Inferior parietal cortex (tissue), 1 donor: ENCODE data around the gene KHDRBS2.
A peak's percentile ranks its signal among the peaks of the same experiment; 100 is the strongest.
"Not testable (repeated sequence)": the region's sequence is repeated elsewhere in the genome, so short reads cannot be mapped to it uniquely, and the experiment has no call there.

ENCODE experiments used
- DNase-seq: peaks from one replicate; pipeline ENCODE4 v3.0.0-alpha.2; 2016; ENCODE audit errors: extremely low spot score

The KHDRBS2 gene

DNA sequence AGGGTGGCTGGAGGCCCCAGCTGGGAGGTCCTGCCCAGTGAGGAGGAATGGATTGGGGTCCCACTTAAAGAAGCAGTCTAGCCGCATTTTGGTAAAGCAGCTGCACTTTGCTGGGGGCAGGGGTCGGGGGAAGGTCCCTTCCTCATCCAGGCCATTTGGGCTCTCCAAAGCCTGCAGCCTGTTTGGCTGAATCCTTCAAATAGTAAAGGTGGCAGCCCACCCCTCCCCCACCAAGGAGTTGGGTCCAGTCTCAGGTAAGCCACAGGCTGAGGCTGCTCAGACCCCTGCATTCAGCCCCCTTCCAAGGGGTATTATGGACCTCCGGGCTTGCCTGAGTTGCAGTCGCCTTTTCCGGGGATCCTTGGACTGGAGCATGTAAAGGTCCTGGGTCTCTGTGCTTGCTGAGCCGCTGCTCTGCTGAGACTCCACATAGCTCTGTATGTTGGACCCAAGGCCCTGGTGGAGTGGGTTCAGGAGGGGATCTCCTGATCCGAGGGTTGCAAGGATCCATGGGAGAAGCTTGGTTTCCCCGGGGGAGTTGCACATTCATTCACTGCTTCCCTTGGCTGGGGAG is 417.4 kb downstream of the KHDRBS2 start:
- no peak for DNase-seq

- no peak for DNase-seq
Observed at GRCh38 chr6:61867635-61868034, 418.4 kb downstream of the KHDRBS2 start.

GRCh38 chr6:61857541-61857940 is 428.5 kb downstream of the KHDRBS2 start:
- DNase-seq, result no peak

DNA sequence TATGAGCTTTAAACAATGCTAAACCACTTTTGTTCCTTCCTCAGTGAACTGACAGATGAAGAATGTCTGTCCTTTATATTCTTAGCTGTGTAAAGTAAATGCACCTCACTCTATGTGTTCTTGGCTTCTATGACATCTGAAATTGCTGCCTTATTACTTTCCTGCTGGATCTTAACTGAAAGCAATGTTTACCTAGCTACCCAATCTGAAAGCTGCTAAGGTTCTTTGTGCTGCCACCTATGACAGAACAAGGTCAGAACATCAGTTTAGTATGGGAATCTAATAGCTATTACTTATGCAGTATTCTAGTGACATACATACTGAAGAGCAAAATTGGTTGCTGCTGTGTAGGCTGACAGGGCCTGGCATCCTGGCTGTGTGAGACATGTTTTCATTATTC is 444.1 kb downstream of the KHDRBS2 start:
- DNase-seq, result no peak

GRCh38 chr6:61835237-61835636 is 450.8 kb downstream of the KHDRBS2 start:
- no peak for DNase-seq

- DNase-seq, result peak; percentile 55
Observed at GRCh38 chr6:61833176-61833755, 452.8 kb downstream of the KHDRBS2 start.

DNA sequence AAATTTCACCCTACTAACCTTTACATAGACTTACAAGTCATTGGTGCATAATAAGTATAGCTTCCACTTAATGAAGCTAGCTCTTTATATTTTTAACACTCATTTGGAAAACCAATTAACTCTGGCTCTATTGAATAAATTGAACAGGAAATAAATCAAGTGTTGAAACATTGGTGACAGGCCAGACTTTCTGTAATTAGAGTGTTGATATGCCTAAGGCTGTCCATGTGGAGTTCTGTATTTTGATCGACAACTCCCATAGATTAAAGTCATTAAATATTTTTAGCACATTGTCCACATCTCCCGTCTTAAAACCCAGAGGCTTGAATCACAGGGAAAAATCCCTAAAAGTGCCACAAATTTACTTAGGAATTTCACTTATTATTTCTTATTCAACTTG is 468.3 kb downstream of the KHDRBS2 start:
- DNase-seq, result no peak

- DNase-seq, result no peak
Observed at GRCh38 chr6:61810047-61810446, 476.0 kb downstream of the KHDRBS2 start.

DNA sequence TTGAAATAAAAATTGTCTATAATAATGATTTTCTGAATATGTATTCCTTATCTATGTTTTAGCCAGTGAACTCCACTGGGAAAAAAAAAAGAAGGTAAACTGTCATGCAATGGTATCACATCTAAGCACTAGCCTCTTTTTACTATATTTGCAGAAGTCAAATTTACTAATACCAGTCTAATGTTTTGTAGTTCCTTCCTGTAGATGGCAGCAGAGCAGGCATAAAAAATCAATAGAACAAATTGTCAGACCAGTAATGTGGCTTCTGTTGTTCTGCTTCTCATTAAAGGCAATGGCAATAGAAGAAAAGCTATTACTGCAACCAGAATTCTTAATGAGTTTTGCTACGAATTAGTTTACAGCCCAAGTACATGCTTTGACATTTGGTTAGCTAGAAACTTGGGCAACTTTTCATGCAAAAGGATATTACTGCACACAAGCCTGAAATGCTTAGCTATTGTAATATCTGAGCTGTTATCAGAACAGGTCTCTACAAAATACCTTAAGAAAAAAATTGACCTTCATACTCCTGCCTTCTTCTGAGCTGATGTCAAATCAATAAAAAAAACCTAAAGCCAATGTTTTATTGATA is 476.9 kb downstream of the KHDRBS2 start:
- DNase-seq, result peak; percentile 74

DNA sequence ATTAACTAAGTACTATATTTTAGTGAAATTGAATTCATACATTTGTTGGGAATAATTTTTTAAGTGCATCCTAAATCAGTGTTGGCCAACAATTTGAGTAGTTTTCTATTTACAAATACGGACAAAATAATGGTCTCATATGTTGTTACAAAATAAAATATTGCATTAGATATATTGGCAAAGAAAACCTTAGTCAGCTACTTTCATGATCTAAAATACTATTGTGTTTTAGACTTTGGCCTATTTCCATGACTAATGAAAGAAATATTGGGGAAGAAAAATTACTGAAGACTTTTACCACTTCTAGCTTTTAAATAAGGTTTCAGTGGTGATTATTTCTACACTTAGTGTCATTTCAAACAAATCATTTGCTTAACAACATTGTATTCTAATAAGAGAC is 498.0 kb downstream of the KHDRBS2 start:
- no peak for DNase-seq

GRCh38 chr6:61769446-61769845 is 516.6 kb downstream of the KHDRBS2 start:
- DNase-seq, result not testable (repeated sequence)

DNA sequence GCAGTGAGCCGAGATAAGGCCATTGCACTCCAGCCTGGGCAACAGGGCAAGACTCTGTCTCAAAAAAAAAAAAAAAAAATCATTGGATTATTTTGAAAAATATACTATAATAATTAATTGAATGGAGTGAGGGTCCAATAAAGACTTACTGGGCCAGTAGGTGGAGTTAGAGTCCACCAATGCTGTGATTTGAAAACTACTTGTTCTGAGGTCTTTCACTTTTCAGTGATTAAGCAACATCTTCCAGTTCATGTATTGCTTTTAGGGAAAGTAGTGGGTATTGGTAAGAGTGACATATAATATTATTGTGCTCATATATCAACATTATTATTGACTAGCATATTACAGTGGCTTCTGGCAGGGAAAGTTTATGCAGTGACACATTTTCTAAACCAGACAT is 530.3 kb downstream of the KHDRBS2 start:
- no peak for DNase-seq

DNA sequence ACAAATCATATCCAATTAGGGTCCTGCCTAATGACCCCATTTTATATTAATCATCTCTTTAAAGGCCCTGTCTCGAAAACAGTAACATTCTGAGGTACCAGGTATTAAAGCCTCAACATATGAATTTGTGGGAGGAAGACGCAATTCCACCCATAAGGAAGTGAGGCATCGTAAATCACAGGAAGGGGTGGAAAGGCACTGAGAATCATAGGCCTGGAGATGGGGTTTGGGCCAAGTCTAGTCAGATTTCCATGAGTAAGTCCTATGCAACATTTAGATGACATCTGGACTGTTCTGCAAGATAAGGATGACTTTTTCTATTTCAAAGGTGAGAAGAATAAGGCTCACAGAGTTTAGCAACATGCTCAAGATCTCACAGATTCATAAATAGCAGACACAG is 534.0 kb downstream of the KHDRBS2 start:
- peak; percentile 41 for DNase-seq

DNA sequence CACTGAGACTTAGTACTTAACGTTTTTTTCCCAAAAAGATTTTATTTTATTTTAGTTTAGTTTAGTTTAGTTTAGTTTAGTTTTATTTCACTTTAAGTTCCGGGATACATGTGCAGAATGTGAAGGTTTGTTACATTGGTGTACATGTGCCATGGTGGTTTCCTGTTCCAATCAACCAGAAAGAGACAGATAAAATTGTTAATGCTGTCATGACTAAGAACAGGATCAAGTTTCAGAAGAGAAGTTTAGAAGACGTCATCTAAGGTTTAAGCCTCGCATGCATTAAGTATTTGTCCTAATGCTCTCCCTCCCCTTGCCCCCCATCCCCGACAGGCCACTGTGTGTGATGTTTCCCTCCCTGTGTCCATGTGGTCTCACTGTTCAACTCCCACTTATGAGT is 540.0 kb downstream of the KHDRBS2 start:
- DNase-seq, result no peak

GRCh38 chr6:61711849-61712248 is 574.2 kb downstream of the KHDRBS2 start:
- no peak for DNase-seq

GRCh38 chr6:61688165-61688564 is 597.9 kb downstream of the KHDRBS2 start:
- no peak for DNase-seq

DNA sequence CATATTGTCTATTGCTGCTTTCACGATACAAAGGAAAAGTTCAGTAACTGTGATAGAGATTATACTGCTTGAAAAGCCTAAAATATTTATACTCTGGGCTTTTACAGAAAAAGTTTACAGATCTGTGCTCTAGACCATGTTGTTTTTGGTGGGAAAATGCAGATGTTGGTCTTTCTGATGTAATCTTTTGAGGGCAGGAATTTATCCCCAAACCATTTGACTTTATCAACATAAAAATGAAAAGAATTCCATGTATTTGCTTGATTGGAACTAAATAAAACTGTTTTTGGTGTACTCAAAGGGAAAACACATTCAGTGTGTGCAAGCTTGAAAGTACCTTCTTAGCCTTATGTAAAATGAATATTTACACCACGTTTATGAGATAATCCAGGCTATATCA is 603.5 kb downstream of the KHDRBS2 start:
- no peak for DNase-seq

DNA sequence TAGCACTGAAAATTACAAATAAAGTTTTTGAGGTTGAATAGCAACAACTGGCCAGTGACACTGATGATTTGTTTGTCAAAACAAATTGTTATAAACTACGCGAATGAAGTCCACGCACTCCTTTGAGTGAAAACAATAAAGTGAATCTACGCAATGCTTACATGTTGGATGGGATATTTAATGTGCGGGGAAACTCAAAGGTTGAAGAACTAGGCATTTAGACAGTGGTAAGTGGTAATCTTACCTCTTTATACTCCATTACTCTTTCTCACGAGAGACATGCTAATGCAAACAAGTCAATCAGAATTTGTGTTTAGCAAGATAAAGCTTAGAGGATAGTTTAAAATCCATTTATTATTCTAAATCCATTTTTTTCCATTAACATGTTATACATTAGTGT is 606.4 kb downstream of the KHDRBS2 start:
- no peak for DNase-seq

DNA sequence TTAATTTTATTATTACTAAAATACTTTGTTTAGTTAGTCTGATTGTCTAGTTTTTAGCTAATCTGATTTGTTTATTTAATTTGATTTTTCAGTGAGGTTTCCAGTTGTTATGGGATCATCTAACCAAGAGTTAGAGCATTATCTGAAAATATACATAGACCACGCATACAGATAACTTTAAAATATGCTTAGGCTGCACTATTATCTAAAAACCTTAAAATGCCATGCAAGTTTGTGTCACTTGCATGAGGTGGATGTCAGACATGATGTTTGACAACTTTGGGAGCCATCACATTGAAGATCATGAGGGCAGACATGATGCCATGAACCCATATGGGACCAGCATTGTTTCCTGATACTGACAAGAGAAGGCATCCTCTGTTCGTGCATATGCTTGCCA is 610.3 kb downstream of the KHDRBS2 start:
- DNase-seq, result no peak

GRCh38 chr6:61649845-61650244 is 636.2 kb downstream of the KHDRBS2 start:
- no peak for DNase-seq

GRCh38 chr6:61640463-61640862 is 645.6 kb downstream of the KHDRBS2 start:
- no peak for DNase-seq
